Activated CD4-positive, alpha-beta T cell treated with anti-CD3 and anti-CD28 coated beads, Interleukin-2, amount 50 U/mL, for 48 hours (primary cell): Measurements from ENCODE around the gene SEC24D.

ENCODE experiments used
- DNase-seq, 2 experiments: peaks; one replicate each; pipeline ENCODE4 v3.0.0-alpha.2; 2020

The SEC24D gene

DNA sequence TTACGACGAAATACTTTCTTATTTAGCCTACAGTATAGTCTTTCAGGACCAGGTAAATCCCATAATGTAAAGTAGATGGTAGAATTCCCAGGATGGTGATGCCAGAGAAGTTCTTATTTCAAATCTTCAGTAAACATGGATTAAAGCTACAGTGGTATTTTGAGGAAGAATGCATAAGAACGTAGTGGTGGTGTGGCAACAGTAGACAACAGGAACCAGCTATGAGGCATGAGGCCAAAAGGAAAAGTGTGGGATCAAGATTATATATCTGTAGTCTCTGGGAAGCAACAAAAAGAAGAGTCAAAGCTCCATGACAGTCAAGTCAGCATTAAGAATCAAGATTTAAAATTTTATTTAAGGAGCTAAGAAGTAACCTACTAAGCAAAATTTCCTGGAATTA lies 90.6 kb downstream of the SEC24D start:
- DNase-seq, result no peak

GRCh38 chr4:118743867-118744266 lies 92.1 kb downstream of the SEC24D start:
- no peak for DNase-seq

DNA sequence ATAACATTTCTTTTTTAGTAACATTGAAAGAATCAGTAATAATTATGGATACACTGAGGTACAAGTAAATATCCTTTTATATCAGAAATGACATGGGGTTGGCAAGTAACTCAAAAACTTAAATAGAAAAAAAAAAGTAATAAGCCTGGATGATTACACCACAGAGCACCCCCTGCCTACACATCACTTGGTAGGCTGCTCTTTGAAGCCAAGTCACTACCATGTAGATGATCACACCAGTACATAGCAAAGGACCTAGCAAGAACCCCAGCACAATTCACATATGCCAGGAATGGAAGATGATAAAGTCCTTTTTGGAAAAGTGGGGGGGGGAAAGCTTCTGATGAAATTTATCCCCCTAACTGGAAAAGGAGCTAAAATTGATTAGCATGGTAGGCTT lies 93.9 kb downstream of the SEC24D start:
- DNase-seq, result no peak

DNA sequence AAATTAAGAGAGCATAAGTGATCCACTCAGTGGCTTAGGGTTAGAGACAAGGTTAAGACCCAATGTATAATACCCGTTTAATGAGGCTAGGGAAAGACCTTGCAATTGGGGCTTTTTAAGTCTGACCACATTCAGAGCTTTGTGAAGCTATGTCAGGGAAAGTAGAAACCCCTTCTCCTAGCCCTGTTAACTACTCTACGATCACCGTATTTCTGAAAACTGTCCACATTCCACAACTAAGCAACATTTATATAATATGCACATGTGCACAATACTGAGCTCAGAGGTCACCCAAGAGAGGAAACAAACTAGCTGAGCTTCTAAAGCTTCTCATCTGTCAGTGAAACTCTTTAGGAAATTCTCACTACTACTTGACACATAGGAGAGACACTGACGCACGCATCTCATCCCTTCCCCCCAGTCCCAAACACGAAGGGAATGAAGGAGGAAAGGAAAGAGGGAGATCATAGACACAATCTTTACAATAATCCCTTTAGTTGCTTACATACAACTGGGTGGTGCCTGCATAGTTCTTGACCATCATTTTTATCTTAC lies 94.5 kb downstream of the SEC24D start:
- DNase-seq, result no peak

- no peak for DNase-seq
Observed at GRCh38 chr4:118740869-118741268, 95.1 kb downstream of the SEC24D start.

- DNase-seq, result no peak
Observed at GRCh38 chr4:118739022-118739713, 96.8 kb downstream of the SEC24D start.

DNA sequence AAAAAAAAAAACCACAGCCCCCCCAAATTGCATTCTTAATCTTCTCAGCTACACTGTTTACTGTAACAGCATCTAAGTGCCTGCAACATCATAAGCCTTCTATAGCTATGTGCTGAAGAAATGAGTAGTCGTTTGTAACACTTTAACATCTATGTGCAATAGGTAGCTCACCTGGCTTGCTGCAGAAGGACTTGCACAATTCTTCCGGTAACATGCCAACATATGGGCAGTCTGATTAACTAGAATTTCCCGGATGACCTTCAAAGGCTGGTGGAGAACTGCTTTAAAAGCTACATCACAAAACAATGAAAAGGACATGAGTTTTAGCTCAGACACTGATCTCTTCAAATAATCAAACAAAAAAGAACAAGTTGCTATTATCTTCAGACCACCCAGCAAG lies 97.8 kb downstream of the SEC24D start:
- DNase-seq, result no peak

GRCh38 chr4:118736900-118737299 lies 99.0 kb downstream of the SEC24D start:
- DNase-seq, result no peak

DNA sequence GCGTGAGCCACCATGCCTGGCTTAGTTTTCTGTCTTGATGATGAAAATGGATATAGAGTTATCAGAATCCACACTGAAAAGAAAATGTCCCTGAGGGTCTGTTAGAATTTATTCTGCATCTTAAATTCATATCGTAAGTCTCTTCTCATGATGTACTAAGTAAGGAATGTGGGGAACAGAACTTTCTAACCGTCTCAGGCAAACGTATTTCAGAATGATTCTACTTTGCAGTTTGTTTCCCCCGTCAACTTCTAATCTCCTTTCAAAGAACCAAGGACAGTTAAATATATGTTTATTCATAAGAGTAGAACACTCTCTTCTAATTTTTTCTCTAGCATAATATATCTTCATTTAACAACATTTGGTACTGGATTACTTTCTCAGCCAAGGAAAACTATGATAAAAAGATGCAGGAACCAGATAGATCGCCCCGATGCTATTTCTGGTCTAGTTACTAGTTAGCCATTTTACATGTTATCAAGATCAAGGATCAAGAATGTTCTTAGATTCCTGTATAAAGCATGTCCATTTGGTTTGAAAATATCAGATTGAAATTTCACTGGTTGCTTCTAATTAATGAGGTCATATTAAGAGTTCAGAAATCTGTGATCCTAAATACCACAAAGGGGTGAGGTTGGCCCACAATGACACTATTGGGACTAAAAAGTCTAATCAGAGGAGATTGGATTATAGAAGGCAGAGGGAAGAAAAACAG lies 101.3 kb downstream of the SEC24D start:
- DNase-seq, result no peak

- DNase-seq, result no peak
Observed at GRCh38 chr4:118732591-118733330, 103.2 kb downstream of the SEC24D start.

GRCh38 chr4:118730683-118731082 lies 105.2 kb downstream of the SEC24D start:
- no peak for DNase-seq

DNA sequence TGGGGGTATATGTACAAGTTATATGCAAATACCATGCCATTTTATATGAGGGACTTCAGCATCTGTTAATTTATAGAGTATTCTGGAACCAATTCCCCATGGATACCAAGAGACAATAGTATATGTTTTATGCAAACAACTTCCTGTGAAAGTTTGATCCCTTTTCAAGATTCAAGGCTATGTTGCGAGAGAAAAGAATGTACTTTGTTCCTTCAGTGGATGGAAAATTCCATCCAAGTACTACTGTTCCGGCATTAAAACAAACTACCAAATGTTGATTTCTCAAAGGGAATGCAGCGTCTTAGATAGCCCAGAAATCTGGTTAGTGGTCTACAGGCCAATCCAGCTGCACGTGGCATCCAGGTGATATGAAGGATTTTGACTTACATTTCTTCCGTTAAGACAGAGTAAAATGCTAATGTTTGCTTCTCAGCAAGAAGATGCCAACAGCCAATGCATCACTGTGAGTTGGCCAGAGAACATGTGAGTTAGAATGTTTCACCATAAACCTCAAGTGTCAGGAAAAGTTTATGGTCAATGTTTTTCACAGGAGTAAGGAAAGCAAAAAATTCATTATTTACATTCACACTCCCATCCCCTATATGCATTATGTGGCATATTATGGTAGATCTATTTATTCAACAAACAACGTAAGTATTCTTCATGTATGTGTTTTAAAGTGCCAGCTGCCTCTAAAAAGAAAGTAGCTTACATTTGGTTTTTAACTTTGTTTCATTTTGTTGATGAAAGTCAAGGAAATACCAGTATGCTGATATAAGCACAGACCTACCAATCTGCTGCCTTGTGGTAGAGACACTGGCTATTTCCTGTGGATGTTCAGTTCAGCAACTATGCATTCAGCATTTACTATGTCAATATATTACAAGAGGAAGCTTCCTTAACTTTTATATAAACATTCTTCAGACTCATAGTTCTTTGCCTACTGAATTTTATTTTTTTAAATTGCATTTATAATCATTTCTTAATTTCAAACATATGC lies 106.3 kb downstream of the SEC24D start:
- DNase-seq, result no peak

GRCh38 chr4:118727360-118727759 lies 108.6 kb downstream of the SEC24D start:
- DNase-seq, result no peak

- no peak for DNase-seq
Observed at GRCh38 chr4:118723369-118723768, 112.6 kb downstream of the SEC24D start.

DNA sequence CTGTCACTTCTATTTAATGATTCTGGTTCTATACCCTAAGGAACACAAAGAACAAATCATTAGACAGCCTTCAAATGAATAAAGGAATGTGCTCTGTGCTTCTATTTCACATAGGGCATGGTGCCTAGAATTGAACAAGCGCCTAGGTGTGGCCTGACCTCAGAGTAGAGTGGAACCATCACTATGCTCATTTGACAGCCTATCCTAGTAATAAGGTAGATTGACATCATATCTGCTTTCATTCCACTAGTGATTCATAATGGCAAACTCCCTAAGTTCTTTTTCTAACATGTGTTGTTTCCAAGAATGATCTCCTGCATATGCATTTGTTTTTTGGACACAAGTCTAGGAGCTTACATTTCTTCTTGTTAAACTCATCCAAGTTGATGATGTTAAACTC lies 114.2 kb downstream of the SEC24D start:
- no peak for DNase-seq

DNA sequence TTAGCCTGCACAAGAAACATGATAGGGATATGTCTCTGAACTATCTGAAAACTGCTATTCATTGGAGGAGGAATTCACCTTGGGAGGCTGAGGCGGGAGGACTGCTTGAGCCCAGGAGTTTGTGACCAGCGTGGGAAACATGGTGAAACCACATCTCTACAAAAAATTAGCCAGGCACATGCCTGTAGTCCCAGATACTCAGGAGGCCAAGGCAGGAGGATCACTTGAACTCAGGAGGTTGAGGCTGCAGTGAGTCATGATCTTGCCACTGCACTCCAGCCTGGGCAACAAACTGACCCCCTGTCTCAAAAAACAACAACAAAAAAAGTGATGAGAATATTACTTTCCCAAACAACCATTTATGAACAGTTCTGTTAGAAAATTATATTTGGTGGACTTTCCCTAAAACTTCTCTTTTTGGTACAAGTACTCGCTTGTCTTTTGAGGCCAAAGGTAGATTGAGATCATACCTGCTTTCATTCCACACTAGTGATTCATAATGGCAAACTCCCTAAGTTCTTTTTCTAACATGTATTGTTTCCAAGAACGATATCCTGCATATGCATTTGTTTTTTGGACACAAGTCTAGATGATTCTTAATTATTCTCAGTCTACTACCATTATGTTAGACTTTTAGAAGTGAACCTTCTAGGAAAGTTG lies 117.3 kb downstream of the SEC24D start:
- no peak for DNase-seq

DNA sequence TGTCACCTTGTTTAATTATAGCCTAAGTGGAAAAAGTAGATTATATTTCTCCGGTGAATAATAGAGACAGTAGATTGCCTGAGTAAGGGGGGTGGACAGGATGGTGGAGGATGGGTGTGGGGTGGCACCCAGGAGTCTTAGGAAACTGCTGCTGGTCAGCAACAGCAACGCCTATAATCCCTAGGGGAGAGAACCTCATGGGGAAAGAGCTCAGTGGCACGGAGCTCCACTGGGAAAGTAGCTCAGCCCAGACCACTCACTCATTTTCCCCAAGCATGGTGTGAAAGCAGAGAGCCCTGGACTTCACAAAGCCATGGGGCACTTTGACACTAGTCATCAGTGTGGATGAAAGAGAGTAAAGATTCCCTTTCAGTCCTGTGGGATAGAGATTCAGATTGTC lies 119.6 kb downstream of the SEC24D start:
- DNase-seq, result no peak

DNA sequence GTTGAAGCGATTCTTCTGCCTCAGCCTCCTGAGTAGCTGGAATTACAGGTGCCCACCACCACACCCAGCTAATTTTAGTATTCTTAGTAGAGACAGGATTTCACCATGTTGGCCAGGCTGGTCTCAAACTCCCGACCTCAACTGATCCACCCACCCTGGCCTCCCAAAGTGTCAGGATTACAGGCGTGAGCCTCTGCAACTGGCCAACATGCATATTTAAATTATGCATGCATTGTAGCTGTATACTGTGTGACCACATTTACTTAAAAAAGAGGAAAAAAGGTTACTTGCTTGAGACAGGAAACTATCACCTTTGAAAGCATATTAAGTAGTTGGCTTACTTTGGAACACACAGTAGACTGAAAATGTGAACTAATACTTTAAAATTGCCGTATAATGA lies 121.2 kb downstream of the SEC24D start:
- DNase-seq, result no peak

- DNase-seq, result peak in 1 of 2 experiments; percentile 7
Observed at GRCh38 chr4:118712872-118713271, 123.1 kb downstream of the SEC24D start.

DNA sequence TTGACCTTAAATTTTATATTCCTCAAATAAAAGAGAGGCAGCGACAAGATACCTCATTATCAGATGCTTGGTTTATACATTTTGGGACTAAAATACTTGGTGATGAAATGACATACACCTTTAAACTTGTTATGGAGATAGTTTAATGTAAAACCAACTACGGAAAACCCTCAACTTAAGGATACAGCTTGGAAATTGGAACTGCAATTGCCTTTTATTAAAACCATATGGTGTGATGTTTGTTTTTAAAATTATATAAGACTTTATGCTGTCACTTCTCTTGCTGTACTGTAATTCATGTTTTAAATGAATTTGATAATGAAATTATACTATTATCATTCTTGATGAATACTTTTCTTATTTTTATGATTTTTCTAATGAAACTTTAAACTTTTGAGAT lies 124.9 kb downstream of the SEC24D start:
- no peak for DNase-seq

DNA sequence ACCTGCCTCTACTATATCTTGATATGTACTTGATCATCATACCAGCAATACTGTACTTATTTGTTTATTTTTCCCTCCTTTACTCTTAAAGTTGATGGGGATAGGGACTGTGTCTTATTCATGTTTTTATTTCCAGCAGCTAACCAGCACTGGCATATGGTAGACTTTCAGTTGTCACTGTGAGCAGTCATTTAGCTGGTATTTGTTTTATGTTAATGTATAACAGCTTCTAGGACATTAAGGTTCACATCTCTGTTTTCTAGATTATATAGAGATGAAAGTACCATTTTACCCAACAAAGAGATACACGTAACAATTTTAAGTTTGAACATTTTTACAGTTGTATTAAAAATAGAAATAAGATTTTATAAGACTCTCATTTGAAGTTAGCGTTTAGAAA lies 132.8 kb downstream of the SEC24D start:
- no peak for DNase-seq
